ACC112 (cell line): ENCODE measurements around the gene MAMDC2.

Experiments
- H2AFZ ChIP-seq: fragments of 200-600 bp; sonication (generic); one replicate; pipeline ENCODE4 v1.6.0; 2017; ENCODE audit warnings: antibody characterized with exemption, low read length; ENCODE audit not compliant: unreplicated experiment
- H3K27ac ChIP-seq: fragments of 200-600 bp; sonication (generic); 2 replicates; pipeline ENCODE4 v1.5.1; 2014; ENCODE audit warnings: low read depth, mild to moderate bottlenecking, antibody characterized with exemption, low read length, moderate library complexity
- H3K27me3 ChIP-seq: fragments of 200-600 bp; sonication (generic); 2 replicates; pipeline ENCODE4 v1.6.1; 2014; ENCODE audit warnings: mild to moderate bottlenecking, antibody characterized with exemption, low read length, moderate library complexity, mixed read lengths; ENCODE audit not compliant: insufficient read depth
- H3K36me3 ChIP-seq: fragments of 200-600 bp; sonication (generic); 2 replicates; pipeline ENCODE4 v1.6.1; 2016; ENCODE audit warnings: mild to moderate bottlenecking, antibody characterized with exemption, low read length, moderate library complexity, mixed read lengths; ENCODE audit not compliant: insufficient read depth
- H3K4me1 ChIP-seq: fragments of 200-600 bp; sonication (generic); one replicate; pipeline ENCODE4 v1.6.1; 2016; ENCODE audit warnings: low read length, mixed read lengths; ENCODE audit not compliant: insufficient read depth, unreplicated experiment, control insufficient read depth
- H3K4me3 ChIP-seq: fragments of 200-600 bp; sonication (generic); 2 replicates; pipeline ENCODE4 v1.5.1; 2014; ENCODE audit warnings: mild to moderate bottlenecking, low read depth, low read length
- H3K79me2 ChIP-seq: fragments of 200-600 bp; sonication (generic); one replicate; pipeline ENCODE4 v1.6.0; 2016; ENCODE audit warnings: low read length; ENCODE audit not compliant: control insufficient read depth, unreplicated experiment, insufficient read depth

Gene MAMDC2

GRCh38 chr9:70065572-70065971 lies 21.9 kb downstream of the MAMDC2 start:
- Histone ChIP-seq H3K27me3 (no peaks in the 10 kb centered on the region), H3K36me3 (no peaks in the 10 kb centered on the region), H3K79me2 (no peaks in the 10 kb centered on the region), H3K4me3 (no peak overlapping the region), H2AFZ (no peak overlapping the region), H3K4me1 (no peaks in the 10 kb centered on the region), H3K27ac (no peak overlapping the region)

GRCh38 chr9:70066418-70066817 lies 22.8 kb downstream of the MAMDC2 start:
- no peak overlapping the region for H3K4me3 ChIP-seq
- H3K36me3 ChIP-seq, result no peaks in the 10 kb centered on the region
- no peak overlapping the region for H2AFZ ChIP-seq
- H3K27ac ChIP-seq, result no peak overlapping the region
- no peaks in the 10 kb centered on the region for H3K79me2 ChIP-seq
- no peaks in the 10 kb centered on the region for H3K4me1 ChIP-seq
- H3K27me3 ChIP-seq, result no peaks in the 10 kb centered on the region

- Histone ChIP-seq H3K4me3 (no peak overlapping the region), H3K4me1 (no peaks in the 10 kb centered on the region), H3K79me2 (no peaks in the 10 kb centered on the region), H2AFZ (no peak overlapping the region), H3K27ac (no peak overlapping the region), H3K27me3 (no peaks in the 10 kb centered on the region), H3K36me3 (no peaks in the 10 kb centered on the region)
Measured at GRCh38 chr9:70066874-70067273, 23.2 kb downstream of the MAMDC2 start.

GRCh38 chr9:70069704-70070103 lies 26.1 kb downstream of the MAMDC2 start:
- H2AFZ ChIP-seq, result no peak overlapping the region
- no peak overlapping the region for H3K27ac ChIP-seq

GRCh38 chr9:70073193-70073592 lies 29.5 kb downstream of the MAMDC2 start:
- Histone ChIP-seq H2AFZ (no peak overlapping the region), H3K27me3 (no peaks in the 10 kb centered on the region), H3K27ac (no peak overlapping the region), H3K36me3 (no peaks in the 10 kb centered on the region), H3K79me2 (no peaks in the 10 kb centered on the region), H3K4me3 (no peak overlapping the region), H3K4me1 (peaks cover 9% of the 10 kb centered on the region)

More at GRCh38 chr9:70069704-70070103, 26.1 kb downstream of the MAMDC2 start:
- Histone ChIP-seq H3K4me3 (no peak overlapping the region), H3K27me3 (no peaks in the 10 kb centered on the region), H3K36me3 (no peaks in the 10 kb centered on the region), H3K4me1 (peaks cover 9% of the 10 kb centered on the region), H3K79me2 (no peaks in the 10 kb centered on the region)

GRCh38 chr9:70073756-70074155 lies 30.1 kb downstream of the MAMDC2 start:
- no peak overlapping the region for H3K4me3 ChIP-seq
- H3K36me3 ChIP-seq, result no peaks in the 10 kb centered on the region
- peaks cover 9% of the 10 kb centered on the region for H3K4me1 ChIP-seq
- H3K27me3 ChIP-seq, result no peaks in the 10 kb centered on the region
- H2AFZ ChIP-seq, result no peak overlapping the region
- H3K79me2 ChIP-seq, result no peaks in the 10 kb centered on the region
- H3K27ac ChIP-seq, result no peak overlapping the region

GRCh38 chr9:70076678-70077077 lies 33.0 kb downstream of the MAMDC2 start:
- H3K36me3 ChIP-seq, result no peaks in the 10 kb centered on the region
- no peak overlapping the region for H3K4me3 ChIP-seq
- no peak overlapping the region for H3K27ac ChIP-seq
- H3K27me3 ChIP-seq, result no peaks in the 10 kb centered on the region
- peaks cover 35% of the 10 kb centered on the region for H3K4me1 ChIP-seq
- no peaks in the 10 kb centered on the region for H3K79me2 ChIP-seq
- no peak overlapping the region for H2AFZ ChIP-seq

GRCh38 chr9:70079417-70080037 lies 35.9 kb downstream of the MAMDC2 start:
- Histone ChIP-seq H3K79me2 (no peaks in the 10 kb centered on the region), H3K27ac (no peak overlapping the region), H3K36me3 (no peaks in the 10 kb centered on the region), H2AFZ (no peak overlapping the region), H3K27me3 (no peaks in the 10 kb centered on the region), H3K4me1 (peaks cover 26% of the 10 kb centered on the region), H3K4me3 (no peak overlapping the region)

- H3K79me2 ChIP-seq, result no peaks in the 10 kb centered on the region
- peak overlapping the region; percentile 71 for H3K27ac ChIP-seq
- no peaks in the 10 kb centered on the region for H3K27me3 ChIP-seq
- H2AFZ ChIP-seq, result no peak overlapping the region
- H3K36me3 ChIP-seq, result no peaks in the 10 kb centered on the region
- H3K4me3 ChIP-seq, result no peak overlapping the region
- H3K4me1 ChIP-seq, result peaks cover 26% of the 10 kb centered on the region
Measured at GRCh38 chr9:70080481-70081119, 37.0 kb downstream of the MAMDC2 start.

GRCh38 chr9:70081120-70081495 lies 37.5 kb downstream of the MAMDC2 start:
- H3K36me3 ChIP-seq, result no peaks in the 10 kb centered on the region
- H3K4me3 ChIP-seq, result no peak overlapping the region
- no peak overlapping the region for H2AFZ ChIP-seq
- H3K79me2 ChIP-seq, result no peaks in the 10 kb centered on the region
- peak overlapping the region; percentile 71 for H3K27ac ChIP-seq
- H3K27me3 ChIP-seq, result no peaks in the 10 kb centered on the region
- H3K4me1 ChIP-seq, result peaks cover 26% of the 10 kb centered on the region

GRCh38 chr9:70083429-70083828 lies 39.8 kb downstream of the MAMDC2 start:
- no peak overlapping the region for H3K27ac ChIP-seq
- H3K4me3 ChIP-seq, result no peak overlapping the region
- H3K79me2 ChIP-seq, result no peaks in the 10 kb centered on the region
- no peak overlapping the region for H2AFZ ChIP-seq
- no peaks in the 10 kb centered on the region for H3K36me3 ChIP-seq
- no peaks in the 10 kb centered on the region for H3K27me3 ChIP-seq
- peaks cover 26% of the 10 kb centered on the region for H3K4me1 ChIP-seq
